Mucosa of descending colon (tissue), 3 donors: ENCODE results near the gene KDM7A. TPM values are rescaled to one million over a fixed set of nuclear protein-coding genes. Genes with fewer than 3 reads are reported as not detected.

Experiments
- ATAC-seq: fragments of 200-7000 bp; cut with Tn5 transposase; one replicate; pipeline ENCODE4 v1.9.1; 2020; ENCODE audit warnings: mild to moderate bottlenecking, moderate library complexity
- DNase-seq, 3 donors: peaks; one replicate each; pipeline ENCODE4 v3.0.0-alpha.2; 2020
- H3K36me3 ChIP-seq: fragments of 200-600 bp; one replicate; pipeline ENCODE4 v1.8.0; 2021; ENCODE audit warnings: low read depth, mild to moderate bottlenecking
- H3K4me1 ChIP-seq: fragments of 200-600 bp; one replicate; pipeline ENCODE4 v1.8.0; 2021; ENCODE audit warnings: low read depth, mild to moderate bottlenecking
- H3K4me3 ChIP-seq: fragments of 200-600 bp; one replicate; pipeline ENCODE4 v1.8.0; 2021; ENCODE audit warnings: mild to moderate bottlenecking
- H3K9me3 ChIP-seq: fragments of 200-600 bp; one replicate; pipeline ENCODE4 v1.8.0; 2021; ENCODE audit warnings: mild to moderate bottlenecking
- intact Hi-C, 2 donors: fragments of 100-400 bp; cut with DNase I in 1 of 2; cut with micrococcal nuclease in 1 of 2; formaldehyde crosslinking; loops; one replicate each; pipeline versions ENCODE4 v1.11.0 to v1.11.1; 2022; cut with DNase I, micrococcal nuclease
- total RNA-seq, 3 donors: library from RNA; stranded (reverse); fragmentation: NEBNext Ultra II Directional in 2 of 3; extraction: Animal tissue kit (Norgen Biotek cat#: 25700) in 2 of 3; gene quantifications; one replicate each; pipeline versions ENCODE4 v1.2.1 to v1.2.4, GENCODE V29; 2021 to 2023
- TF ChIP-seq, protein P1 (sequence below): fragments of 200-600 bp; IDR thresholded peaks from one replicate; pipeline ENCODE4 v1.8.0; 2022; ENCODE audit warnings: antibody characterized with exemption, mild to moderate bottlenecking
- donor health status: DM: no; HTN: no; CAD: no; lungs with moderate emphysema.
- donor health status: DM: no; HTN: no; CAD: no.
- donor health status: DM: no; HTN: yes; CAD: no.

KDM7A gene
- total RNA-seq, 3 donors from 2014 or later, result 27.4 to 45.4 (median 27.9) TPM

DNA sequence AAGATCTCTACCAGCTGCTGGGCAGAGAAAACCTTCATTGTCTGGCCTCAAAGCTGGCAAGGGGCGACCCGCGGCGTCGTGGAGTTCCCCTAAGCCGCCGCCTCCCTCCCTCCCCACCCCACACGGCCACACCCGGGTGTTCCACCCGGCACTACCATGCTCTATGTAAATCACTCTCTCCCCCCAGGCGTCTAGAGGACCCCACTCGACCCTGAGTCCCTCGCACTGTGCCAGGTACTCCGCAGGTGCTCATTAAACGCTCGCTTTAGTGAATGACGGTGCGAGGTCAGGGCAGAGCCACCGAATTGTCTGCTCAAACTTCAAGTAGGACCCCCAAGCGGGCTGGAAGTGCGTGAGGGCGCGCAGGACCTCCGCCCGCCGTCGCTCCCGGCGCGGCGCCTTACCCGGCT, 114.7 kb downstream of the KDM7A start:
- DNase-seq (peak; percentile 48 to 79 (median 56)), ATAC-seq (peak; percentile 5)
- H3K36me3 ChIP-seq, result no peaks in the 10 kb centered on the region
- H3K9me3 ChIP-seq, result peaks cover 10% of the 10 kb centered on the region
- intact Hi-C loops, result no loop called here
- TF ChIP-seq, protein P1, sequence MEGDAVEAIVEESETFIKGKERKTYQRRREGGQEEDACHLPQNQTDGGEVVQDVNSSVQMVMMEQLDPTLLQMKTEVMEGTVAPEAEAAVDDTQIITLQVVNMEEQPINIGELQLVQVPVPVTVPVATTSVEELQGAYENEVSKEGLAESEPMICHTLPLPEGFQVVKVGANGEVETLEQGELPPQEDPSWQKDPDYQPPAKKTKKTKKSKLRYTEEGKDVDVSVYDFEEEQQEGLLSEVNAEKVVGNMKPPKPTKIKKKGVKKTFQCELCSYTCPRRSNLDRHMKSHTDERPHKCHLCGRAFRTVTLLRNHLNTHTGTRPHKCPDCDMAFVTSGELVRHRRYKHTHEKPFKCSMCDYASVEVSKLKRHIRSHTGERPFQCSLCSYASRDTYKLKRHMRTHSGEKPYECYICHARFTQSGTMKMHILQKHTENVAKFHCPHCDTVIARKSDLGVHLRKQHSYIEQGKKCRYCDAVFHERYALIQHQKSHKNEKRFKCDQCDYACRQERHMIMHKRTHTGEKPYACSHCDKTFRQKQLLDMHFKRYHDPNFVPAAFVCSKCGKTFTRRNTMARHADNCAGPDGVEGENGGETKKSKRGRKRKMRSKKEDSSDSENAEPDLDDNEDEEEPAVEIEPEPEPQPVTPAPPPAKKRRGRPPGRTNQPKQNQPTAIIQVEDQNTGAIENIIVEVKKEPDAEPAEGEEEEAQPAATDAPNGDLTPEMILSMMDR, result no peak
- peaks cover 23% of the 10 kb centered on the region for H3K4me1 ChIP-seq
- peak overlapping the region; percentile 41 for H3K4me3 ChIP-seq

DNA sequence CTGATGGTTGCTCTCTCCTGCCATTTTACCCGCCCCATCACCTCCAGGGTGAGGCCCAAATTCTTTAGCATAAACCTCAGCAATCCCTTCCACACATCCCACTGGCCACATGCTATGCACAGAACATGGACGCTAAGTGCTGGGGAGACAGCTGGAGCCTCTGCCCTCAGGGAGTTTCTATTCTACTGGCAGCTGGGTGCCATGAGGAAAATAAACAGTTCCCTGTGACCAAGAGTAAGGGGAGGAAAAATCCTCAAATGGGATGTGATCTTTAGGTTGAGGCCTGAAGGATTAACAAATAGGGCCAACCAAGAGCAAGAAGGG, 115.2 kb downstream of the KDM7A start:
- ATAC-seq (no peak), DNase-seq (no peak)
- peaks cover 4% of the 10 kb centered on the region for H3K9me3 ChIP-seq
- TF ChIP-seq, protein P1, result no peak
- H3K4me1 ChIP-seq, result peaks cover 23% of the 10 kb centered on the region
- intact Hi-C loops, result no loop called here
- no peaks in the 10 kb centered on the region for H3K36me3 ChIP-seq
- H3K4me3 ChIP-seq, result no peak overlapping the region

DNA sequence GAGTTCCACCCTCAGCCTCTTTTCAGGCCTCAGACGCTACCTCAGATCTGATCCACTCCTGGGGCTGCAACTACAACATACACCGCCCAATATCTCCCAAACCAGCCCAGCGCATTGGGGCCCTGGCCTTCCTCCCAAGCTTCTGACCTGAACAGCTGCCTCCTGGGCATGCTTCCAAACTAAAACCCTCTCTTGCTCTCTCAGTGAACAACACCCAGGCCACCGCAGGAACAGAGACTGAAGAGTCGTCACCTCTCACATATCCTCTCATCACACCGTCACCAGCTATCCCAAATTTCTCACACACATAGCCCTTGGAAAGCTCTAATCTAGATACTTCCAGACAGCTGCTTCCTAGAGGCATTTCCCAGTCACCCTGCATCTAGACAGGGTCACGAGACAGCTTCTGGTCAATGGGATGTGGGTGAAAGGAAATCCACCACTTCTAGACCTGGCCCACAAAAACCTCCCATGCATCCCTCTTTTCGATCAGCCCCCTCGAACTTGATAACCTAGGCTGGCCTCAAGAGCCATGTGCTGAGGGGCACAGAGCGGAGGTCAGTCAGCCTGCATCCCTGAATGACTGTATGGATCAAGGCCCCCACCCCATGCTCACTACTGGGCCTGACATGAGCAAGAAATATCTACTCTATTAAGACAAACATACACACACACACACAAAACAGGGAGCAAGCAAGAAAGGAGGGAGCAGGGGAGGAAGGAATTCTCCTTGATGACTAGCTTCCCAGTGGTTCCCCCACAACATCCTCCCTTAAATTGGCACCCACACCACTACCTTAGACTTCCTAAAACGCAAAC, 115.8 kb downstream of the KDM7A start:
- ATAC-seq, result no peak
- H3K9me3 ChIP-seq, result no peaks in the 10 kb centered on the region
- DNase-seq, result peak in 1 of 3 donors; percentile 50
- intact Hi-C loops, result no loop called here
- no peak overlapping the region for H3K4me3 ChIP-seq
- no peaks in the 10 kb centered on the region for H3K36me3 ChIP-seq
- peaks cover 23% of the 10 kb centered on the region for H3K4me1 ChIP-seq
- TF ChIP-seq, protein P1, result no peak

DNA sequence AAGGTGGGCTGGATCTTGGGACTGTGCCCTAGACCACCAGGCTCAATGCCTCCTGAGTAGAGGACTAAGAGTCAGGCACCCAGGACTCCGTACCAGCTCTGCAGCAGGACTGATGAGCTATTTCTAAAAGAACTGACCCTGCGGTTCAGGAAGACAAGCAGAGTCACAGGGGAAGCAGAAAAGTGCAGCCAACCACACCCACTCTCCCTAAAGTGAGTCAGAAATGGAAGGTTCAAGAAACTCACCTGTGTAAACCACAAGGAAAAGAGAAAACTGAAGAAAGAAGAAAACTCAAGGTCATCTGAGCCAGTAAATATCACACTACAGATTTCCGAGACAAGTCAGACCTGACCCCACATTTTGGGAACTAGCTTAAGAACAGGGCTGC, 116.5 kb downstream of the KDM7A start:
- Histone ChIP-seq H3K9me3 (no peaks in the 10 kb centered on the region), H3K4me3 (no peak overlapping the region), H3K4me1 (peaks cover 23% of the 10 kb centered on the region), H3K36me3 (no peaks in the 10 kb centered on the region)
- DNase-seq, result no peak
- intact Hi-C loops, result no loop called here
- ATAC-seq, result peak; percentile 6
- TF ChIP-seq, protein P1, result no peak

DNA sequence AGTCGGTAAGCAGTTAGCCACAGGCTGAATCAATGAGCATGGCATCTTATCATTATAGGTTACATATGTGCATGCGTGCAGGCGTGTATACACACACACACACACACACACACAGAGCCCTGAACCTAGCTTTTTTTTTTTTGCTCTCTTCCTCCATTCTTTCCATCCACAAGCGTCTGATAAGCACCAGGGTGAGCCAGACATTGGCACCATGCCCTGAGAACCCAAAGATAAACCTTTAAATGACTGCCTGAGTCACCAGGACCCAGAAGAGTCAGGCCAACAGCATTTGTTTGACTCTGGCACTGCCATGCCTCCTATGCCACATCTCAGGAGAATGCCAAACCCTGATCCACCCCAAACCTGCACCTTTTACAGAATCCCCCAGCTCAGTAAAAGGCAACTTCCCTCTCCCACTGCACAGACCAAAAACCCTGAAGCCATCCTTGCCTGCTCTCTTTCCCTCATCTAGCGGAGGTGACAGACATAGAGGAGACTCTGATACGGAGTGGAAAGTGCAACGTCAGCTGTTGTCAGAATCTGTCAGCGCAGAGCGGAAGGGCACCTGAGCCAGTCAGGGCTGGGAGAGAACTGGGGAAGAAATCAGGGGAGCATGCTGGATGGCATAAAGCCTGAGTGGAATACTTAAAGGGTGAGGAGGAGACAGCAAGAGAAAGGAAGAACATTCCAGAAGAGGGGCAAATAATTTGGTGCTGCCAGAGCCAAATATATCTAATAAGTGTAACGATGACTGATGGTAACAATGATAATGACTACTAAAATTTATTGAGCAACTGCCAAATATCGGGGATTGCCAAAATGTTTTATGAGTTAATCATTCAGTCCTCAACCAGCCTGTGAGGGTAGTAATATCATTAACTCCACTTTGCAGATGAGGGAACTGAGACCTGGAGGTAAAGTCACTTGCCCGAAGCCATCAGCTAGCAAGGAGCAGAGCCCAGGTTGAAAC, 117.2 kb downstream of the KDM7A start:
- H3K9me3 ChIP-seq, result no peaks in the 10 kb centered on the region
- peak; percentile 76 to 95 (median 79) for DNase-seq
- intact Hi-C loops, result no loop called here

More for the DNA sequence above, 117.2 kb downstream of the KDM7A start:
- H3K36me3 ChIP-seq, result no peaks in the 10 kb centered on the region
- TF ChIP-seq, protein P1, result no peak
- peak; percentile 72 for ATAC-seq
- H3K4me1 ChIP-seq, result peaks cover 23% of the 10 kb centered on the region
- H3K4me3 ChIP-seq, result no peak overlapping the region
